Measurements from ENCODE around the gene FREM1.
"Not testable (repeated sequence)": the region's sequence is repeated elsewhere in the genome, so short reads cannot be mapped to it uniquely, and the experiment has no call there.

Gene FREM1, protein sequence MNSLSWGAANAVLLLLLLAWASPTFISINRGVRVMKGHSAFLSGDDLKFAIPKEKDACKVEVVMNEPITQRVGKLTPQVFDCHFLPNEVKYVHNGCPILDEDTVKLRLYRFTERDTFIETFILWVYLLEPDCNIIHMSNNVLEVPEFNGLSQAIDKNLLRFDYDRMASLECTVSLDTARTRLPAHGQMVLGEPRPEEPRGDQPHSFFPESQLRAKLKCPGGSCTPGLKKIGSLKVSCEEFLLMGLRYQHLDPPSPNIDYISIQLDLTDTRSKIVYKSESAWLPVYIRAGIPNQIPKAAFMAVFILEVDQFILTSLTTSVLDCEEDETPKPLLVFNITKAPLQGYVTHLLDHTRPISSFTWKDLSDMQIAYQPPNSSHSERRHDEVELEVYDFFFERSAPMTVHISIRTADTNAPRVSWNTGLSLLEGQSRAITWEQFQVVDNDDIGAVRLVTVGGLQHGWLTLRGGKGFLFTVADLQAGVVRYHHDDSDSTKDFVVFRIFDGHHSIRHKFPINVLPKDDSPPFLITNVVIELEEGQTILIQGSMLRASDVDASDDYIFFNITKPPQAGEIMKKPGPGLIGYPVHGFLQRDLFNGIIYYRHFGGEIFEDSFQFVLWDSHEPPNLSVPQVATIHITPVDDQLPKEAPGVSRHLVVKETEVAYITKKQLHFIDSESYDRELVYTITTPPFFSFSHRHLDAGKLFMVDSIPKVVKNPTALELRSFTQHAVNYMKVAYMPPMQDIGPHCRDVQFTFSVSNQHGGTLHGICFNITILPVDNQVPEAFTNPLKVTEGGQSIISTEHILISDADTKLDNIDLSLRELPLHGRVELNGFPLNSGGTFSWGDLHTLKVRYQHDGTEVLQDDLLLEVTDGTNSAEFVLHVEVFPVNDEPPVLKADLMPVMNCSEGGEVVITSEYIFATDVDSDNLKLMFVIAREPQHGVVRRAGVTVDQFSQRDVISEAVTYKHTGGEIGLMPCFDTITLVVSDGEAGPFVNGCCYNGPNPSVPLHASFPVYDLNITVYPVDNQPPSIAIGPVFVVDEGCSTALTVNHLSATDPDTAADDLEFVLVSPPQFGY (N-terminal part only)

DNA sequence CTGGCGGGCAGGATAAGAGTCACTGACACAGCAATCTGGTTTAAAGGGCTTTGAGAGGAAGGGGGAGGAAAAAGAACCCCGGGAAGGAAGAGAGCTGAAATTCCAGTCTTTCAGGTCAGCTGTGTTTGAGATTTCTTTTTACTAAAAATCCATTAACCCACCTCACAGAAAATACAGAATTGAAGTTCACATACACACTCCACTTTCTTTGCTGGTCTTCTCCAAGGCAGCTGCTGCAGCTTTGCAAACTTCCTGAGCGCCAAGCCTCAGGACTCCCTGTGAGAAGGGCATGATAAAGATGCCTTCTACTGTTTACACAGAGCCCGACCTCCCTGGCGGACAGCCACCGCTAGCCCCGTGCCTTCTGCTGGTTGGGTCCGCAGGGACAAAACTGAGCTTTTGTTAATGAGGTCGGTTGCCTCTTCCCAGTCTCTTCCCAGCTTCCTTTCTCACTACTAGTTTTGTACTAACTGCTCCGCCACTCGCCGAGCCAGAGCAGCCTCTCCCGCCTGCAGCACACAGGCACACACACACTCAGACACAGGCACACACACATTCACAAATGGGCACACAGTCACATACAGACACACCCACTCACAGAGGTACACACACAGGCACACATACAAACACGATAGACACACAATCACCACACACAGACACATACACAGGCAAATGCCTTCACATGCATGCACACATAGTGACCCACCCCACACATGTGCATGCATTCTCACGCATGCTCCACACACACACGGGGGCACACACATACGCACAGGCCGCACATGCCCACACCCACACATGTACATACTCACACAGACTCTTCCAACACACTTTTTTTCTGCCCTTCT lies at the start of gene FREM1:
FREM1 (minus strand) TSS at position 468 of the 845 bp plus-strand sequence. CDS start 41,451 bp downstream, outside the sequence.
- DNase-seq: no peak

DNA sequence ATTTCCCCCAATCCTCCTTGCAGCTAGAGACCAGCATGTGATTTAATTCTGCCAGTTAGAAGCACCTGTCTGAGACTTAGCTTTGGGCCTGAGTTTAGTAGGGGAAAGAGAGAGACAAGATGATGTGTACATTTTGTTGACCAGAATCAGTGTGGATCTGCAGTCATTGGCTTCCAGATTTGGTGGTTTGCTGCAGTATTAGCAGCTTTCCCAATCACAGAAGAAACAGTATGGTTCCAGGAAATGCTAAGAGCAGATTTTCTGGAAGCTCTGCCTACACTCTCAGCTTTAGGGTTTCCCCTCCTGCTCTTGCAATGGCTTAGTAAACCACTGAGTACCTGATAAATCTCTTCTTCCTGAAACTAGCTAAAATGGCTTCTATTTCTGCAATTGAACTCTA lies 48.8 kb upstream of the FREM1 start:
- no peak for DNase-seq

DNA sequence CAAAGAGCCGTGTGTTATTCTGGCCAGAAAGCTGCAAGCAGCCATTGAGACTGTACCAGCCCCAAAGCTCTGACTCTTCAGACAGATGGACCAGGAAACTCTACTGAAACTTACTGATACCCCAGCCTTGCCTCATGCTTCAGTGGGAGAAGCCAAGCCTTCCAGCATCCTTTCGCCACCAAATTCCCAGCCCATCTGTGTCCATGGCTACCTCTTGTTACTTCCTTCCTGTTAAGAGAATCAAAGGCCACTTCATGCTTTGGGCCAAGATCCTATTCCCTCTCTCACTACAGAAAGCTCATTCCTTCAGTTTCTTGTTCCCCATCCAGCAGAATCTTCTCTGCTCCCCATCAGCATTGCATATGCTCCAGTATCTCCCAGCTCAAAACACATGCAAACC lies 46.9 kb upstream of the FREM1 start:
- DNase-seq: no peak

DNA sequence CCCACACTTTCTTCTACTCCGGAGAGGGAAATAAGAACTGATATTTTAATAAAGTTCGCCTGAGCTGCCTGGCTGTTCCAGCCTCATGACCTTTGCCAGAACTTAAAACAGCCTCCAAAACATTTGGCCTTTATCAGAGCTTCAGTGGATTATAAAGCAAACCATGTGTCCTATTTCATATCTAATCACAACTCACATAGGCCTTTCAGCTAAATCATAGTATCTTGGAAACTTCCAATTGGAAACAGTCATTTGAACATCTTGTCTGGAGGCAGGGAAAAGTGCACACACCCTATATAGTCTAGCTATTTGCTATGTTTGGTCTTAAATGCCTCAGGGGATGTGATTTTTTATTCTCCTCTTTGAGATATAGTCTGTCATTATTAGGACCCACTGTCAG lies 46.0 kb upstream of the FREM1 start:
- DNase-seq: no peak

DNA sequence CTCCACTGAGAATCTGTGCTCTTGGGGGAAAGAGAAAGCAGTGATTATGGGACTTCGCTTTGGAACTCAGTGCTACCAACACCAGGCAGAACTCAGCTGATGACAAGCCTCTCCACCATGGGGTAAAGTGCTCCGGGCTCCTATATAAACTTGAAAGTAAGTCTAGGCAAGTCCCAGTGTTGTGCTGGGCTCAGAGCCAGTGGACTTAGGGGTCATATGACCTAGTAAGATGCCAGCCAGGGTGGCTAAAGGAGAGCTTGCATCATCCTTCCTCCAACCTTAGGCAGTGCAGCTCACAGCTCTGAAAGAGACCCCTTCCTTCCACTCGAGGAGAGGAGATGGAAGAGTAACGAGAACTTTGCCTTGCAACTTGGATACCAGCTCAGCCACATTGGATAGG lies 35.1 kb upstream of the FREM1 start:
- no peak for DNase-seq

DNA sequence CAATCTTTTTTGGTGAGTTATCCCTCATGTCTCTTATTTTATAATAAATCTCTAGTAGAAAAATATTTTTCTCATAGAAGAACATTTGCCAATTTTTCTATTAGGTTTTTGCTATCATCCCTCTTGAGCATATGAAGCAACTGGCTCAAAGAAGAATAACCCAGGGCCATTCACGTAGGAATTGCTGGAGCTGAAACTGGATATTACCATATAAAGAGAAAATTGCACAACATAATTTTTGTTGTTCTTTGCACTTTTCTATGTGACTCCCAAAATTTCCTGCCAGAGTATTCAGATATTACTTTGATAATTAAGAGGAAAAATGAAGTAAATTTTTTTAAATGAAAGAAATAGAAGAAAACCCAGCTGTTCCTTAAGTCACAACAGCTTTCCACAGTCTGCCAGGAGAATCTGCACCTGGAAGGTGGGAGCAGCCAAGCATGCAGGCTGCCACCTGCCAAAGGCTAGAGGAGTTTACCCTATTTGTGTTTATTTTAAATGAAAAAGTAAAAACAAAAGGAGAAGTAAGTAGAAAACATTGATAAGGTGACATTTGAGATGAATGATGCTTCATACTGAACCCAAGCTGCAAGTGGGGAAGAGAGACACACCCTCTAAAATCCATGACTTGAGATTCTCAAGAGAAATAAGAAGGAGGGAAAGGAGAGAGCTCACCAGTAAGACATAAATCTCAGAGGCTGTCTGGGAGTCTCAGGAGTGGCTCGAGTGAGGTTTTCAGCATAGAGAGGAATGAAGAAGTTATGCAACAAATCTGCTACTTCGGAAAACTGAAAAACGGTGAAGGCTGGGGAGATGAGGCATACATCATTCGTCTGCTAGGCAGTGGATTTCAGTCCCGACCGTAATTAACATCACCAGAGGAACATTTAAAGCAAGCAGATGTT lies 31.5 kb upstream of the FREM1 start:
- no peak for DNase-seq

DNA sequence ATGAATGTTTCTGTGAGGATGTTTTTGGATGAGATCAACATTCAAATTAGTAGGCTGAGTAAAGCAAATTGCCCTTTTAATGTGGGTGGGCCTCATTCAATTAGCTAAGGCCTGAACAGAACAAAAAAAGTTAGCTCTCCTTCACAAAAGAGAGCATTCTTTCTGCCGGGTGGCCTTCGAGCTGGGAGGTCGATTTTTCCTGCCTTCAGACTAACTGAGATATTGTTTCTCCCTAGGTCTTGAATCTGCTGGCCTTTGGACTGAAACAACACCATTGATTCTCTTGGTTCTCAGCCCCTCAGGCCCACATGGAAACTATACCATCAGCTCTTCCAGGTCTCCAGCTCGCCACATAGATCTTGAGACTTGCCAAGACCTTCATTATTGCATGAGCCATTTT lies 29.1 kb upstream of the FREM1 start:
- DNase-seq: no peak

DNA sequence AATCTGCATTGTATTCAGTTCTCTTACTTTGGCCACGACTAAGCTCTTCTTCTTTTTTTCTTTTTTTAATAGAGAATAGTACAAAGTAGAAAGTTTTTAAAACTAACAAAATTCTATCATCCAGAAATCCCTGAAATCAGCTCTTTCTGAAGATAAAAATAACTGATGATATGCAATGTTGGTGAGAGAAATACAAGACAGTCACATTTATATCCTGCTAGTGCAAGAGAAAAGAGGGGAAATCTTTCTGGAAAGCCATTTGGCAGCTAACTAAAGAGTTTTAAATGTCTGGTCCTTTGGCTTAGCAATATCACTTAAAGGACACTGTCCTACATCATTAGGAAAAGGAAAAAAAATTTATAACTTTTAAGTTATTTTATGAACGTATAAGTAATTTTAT lies 27.0 kb upstream of the FREM1 start:
- no peak for DNase-seq

DNA sequence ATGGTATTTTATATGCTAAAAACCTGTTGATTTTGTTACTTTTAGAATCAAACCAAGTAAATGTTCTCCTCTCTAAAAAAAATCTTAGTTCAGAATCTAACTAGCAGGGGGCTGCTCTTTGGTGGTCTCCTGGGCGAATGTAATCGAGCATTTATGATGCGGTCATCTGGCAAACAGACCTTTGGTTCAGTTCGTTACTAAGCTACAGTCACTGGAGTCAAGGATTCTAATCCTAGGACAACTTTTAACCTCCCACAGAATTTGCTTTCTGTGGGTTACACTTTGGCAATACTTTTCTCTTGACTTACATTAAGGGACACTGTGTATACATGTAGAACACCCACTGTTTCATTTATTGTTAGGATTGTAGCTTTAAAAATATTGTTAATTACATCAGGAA lies 26.3 kb upstream of the FREM1 start:
- no peak for DNase-seq

DNA sequence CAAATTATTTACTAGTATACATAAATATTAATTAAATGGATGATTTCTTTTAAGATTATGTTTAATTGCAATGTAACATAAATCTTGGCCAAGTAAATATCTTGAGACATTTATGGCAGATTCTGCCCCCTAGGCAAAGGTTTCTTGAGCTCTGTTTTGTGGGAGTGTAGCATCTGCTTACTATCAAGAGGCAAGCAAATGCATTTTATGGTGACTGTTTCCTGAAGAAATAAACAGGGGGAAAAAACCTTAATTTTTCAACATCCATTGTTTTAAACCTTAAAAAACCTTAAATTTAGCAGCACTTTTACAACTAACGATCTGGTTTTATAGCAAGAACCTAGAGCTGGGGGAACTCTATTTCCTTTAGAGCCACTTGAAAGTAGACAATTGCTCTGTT lies 25.7 kb upstream of the FREM1 start:
- no peak for DNase-seq

DNA sequence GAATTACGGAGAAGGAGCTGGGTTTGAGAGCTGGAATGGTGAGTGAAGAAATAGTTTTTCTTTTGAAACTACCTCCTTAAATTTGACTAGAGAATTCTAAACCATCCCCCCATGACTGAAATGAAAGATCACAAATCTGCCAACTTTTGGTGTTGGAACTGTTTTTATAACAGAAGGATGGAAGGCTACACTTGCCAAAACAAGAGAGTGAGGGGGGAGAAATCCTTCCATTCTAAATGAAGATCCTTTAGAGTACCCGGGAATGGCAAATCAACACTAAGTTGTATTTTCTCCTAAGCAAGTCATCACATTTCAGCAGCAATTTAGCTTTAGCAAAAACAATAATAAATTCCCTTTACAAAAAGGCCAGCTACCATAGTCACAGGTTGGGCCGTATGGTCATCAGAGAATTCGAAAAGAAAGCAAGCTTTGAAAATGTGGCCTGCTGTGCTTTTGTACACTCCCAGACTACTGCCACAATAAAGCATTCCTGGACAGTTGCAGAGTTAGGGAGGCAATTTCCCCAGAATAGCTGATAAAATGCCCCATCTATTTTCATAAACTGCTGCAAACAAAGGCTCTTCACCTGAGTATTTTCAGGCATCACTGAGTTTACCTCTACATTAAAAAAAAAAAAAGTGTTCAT lies 25.0 kb upstream of the FREM1 start:
- no peak for DNase-seq

DNA sequence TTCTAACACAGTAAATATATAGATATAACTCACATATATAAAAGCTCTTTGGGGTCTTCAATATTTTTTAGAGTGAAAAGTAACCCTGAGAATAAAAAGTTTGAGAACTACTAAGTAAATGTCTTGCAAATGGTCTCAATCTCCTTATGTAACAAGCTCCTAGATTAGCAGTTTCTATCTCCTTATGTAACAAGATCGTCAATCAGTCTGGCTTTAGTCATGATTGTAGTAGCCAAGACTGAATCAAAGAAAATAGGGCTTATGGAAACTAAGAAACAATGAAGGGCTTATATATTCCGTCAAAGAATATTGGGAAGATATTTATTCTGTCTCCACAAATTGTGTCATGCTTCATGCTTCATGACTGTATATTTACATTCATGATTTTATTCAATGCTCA lies 22.4 kb upstream of the FREM1 start:
- DNase-seq: no peak

DNA sequence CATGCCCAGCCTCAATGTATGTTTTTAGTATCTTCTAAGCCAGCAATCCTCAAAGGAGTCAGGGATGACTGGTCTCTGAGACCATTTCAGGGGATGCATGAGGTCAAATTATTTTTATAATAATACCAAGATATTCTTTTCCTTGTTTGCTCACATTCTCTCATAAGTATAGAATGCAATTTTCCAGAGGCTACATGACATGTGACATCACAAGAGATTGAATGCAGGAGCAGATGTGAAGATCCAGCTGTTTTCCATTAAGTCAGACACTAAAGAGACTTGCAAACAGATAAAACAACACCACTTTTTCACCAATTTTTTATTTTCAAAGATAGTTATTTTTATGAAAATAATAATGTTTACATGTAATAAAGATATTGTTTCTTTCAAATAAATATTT lies 22.0 kb upstream of the FREM1 start:
- DNase-seq: no peak

DNA sequence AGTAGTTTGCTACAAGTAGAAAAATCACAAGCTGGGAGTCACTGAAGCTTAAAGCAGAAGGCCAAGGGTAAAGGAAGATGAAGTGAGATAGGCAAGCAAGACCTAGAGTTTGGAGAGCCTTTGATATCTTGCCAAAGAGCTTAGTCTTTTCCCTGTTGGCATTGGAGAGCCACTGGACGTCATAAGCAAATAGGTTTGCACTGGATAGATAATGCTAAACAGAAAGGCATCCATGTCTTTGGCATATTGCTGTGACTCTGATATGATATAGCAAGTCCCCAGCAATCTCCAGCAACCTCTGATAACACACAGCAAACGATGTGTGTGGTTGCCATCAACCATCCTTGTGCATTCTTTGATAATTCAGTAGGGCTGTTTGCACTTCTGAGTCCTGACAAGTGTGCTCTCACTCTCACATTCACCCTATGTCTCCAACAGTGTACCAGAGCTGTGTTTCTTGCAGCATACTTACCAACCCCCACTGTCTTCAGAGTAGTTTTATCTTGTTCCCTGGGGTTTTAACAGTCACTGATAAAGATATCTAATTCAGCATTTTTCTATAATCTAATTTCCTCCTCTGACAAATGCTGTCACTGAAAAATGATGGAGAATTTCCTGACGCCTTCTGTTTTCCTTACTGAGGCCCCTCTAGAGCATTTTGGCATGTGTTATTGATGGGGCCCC lies 16.9 kb upstream of the FREM1 start:
- DNase-seq: no peak

DNA sequence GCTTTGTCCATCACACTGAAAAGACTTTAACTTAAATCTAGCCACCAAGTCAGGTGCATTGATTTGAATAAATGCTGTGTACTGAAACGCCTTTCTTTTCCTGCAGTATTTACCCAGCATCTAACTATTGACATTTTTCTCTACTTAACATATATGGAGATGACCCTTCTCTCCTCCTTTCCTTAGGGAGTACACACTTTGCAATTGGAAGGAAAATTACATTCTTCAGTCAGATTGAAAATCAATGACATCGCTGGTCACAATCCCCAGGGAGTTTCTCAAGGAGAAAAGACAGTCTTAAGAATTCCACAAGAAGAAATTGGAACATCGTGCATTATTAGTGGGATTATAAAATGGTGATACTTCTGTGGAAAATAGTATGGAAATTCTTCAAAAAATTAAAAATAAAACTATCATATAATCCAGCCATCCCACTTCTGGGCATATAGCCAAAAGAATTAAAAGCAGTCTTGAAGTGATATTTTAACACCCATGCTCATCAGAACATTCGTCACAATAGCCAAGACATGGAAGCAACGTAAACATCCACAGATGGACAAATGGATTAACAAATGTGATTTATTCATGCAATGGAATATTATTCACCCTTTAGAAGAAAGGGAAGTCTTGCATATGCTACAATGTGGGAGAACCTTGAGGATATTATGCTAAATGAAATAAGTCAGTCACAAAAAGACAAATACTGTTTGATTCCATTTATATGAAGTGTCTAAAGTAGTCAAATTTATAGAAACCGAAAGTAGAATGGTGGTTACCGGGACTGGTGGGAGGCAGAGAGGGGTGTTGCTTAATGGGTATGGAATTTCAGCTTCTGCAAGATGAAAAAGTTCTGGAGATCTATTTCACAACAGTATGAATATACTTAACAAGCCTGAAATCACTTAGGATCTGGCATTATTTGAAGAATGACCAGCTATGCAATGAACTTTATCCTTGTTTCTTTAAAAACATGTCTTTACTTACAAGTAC lies 14.3 kb upstream of the FREM1 start:
- no peak for DNase-seq

DNA sequence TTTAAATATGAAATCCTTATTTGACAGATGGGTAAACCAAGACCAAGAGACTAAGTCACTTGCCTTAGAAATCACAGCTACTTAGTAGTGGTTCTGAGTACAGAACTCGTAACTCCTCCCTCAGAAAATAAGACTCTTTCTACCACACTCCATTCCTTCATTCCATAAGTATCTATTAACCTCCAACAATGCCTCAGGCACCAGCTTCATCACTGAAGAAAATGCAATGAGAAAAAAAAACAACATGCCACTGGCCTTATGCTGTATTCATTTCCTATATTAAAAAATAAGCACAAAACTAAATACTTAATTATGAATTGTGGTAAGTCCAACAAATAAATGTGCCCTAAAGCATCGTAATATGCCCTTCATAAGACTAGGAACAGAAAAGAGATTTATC lies 13.5 kb upstream of the FREM1 start:
- no peak for DNase-seq

DNA sequence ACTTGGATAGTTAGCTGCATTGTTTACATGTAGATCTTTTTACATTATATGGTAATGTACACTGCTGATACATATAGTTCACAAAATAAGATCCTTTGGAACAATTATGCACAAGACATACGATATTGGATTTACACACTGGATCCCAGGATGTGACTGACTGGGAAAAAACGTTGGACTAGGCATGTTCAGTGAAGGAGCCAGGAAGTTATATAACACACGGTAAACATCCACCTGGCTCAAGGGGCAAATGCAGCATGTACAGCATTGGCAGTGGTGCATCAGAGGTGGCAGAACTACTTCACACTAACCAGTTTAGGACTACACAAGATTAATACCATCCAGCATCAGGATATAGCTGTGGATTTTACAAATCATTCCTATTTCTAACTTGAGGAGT lies 10.6 kb upstream of the FREM1 start:
- not testable (repeated sequence) for DNase-seq

DNA sequence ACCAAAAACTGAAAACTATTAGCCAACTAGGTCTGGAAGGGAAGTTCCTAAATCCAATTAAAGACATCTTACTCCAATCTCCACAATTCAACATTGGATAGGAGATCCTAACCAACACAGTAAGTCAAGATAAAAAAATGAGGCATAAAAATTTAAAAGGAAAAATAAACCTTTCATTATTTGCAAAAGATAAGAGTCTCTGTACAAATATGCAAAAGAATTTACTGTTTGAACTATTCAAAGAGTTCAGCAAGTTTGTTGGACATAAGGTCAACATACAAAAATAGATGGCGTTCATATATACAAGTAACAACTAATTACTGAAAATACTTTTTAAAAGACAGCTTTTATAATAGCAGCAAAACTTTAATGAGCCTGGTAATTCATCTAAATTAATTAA lies 3.1 kb upstream of the FREM1 start:
- DNase-seq: no peak

DNA sequence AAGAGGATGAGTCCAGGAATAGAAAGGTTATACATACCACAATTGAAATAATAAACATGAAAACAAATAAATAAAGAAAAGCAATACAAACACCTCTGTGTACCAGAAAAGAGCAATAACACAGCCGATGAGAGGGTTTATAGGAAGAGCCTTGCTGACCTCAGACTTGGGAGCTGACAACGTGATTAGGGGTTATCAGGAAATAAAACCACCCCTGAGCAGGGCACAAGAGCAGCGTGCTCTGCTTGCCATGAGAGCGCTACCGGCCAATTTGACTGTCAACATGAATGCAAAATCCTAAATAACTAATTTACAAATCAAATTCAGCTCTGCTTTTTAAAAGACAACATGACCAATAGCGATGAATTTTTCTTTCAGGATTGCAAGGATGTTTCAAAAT lies 2.6 kb upstream of the FREM1 start:
- no peak for DNase-seq
